DOHH2 (cell line): ENCODE results near the gene CNTD1.

ENCODE experiments used
- H3F3A ChIP-seq: fragments of 200-600 bp; sonication (generic), shearing (Covaris generic); 2 replicates; pipeline ENCODE4 v1.6.0; 2016; ENCODE audit warnings: antibody characterized with exemption, mild to moderate bottlenecking; ENCODE audit not compliant: control insufficient read depth, insufficient read depth
- H3K27ac ChIP-seq: fragments of 200-600 bp; sonication (generic); 2 replicates; pipeline ENCODE4 v1.5.1; 2014; ENCODE audit warnings: low read depth, mild to moderate bottlenecking, low read length, moderate library complexity
- H3K27me3 ChIP-seq: fragments of 200-600 bp; sonication (generic); 2 replicates; pipeline ENCODE4 v1.6.1; 2014; ENCODE audit warnings: mild to moderate bottlenecking, low read length, mixed read lengths; ENCODE audit not compliant: control insufficient read depth
- H3K36me3 ChIP-seq: fragments of 200-600 bp; sonication (generic); 2 replicates; pipeline ENCODE4 v1.6.1; 2014; ENCODE audit warnings: mild to moderate bottlenecking, low read length, moderate library complexity, mixed read lengths; ENCODE audit not compliant: control insufficient read depth
- H3K4me1 ChIP-seq: fragments of 200-600 bp; sonication (generic); 2 replicates; pipeline ENCODE4 v1.6.1; 2014; ENCODE audit warnings: mild to moderate bottlenecking, low read length, mixed read lengths; ENCODE audit not compliant: control insufficient read depth
- H3K4me2 ChIP-seq: fragments of 200-600 bp; sonication (generic); 2 replicates; pipeline ENCODE4 v1.6.0; 2014; ENCODE audit warnings: mild to moderate bottlenecking, low read length, moderate library complexity
- H3K4me3 ChIP-seq: fragments of 200-600 bp; sonication (generic); 2 replicates; pipeline ENCODE4 v1.5.1; 2014; ENCODE audit warnings: mild to moderate bottlenecking, low read length, mixed read lengths
- H3K79me2 ChIP-seq: fragments of 200-600 bp; sonication (generic); 2 replicates; pipeline ENCODE4 v1.6.1; 2014; ENCODE audit warnings: mild to moderate bottlenecking, low read length, mixed read lengths; ENCODE audit not compliant: control insufficient read depth
- H3K9me2 ChIP-seq: fragments of 200-600 bp; sonication (generic); replicated peaks from 2 replicates; pipeline ENCODE4 v1.6.1; 2014; ENCODE audit warnings: mild to moderate bottlenecking, low read length, mixed read lengths; ENCODE audit not compliant: control insufficient read depth
- H3K9me3 ChIP-seq: fragments of 200-600 bp; sonication (generic); 2 replicates; pipeline ENCODE4 v1.6.1; 2014; ENCODE audit warnings: antibody characterized with exemption, low read length, mixed read lengths; ENCODE audit not compliant: control insufficient read depth, insufficient read depth
- H4K20me1 ChIP-seq: fragments of 200-600 bp; sonication (generic); 2 replicates; pipeline ENCODE4 v1.6.0; 2014; ENCODE audit warnings: low read depth, mild to moderate bottlenecking, antibody characterized with exemption, low read length, moderate library complexity; ENCODE audit not compliant: control insufficient read depth, insufficient read depth
- EZH2phosphoT487 ChIP-seq: fragments of 200-600 bp; sonication (generic); IDR thresholded peaks from 2 replicates; pipeline ENCODE4 v1.6.1; 2017; ENCODE audit warnings: borderline replicate concordance, mild to moderate bottlenecking, antibody characterized with exemption, low read length, moderate library complexity, mixed read lengths
- TF ChIP-seq, protein P1 (sequence below): fragments of 200-600 bp; sonication (generic); IDR thresholded peaks from one replicate; pipeline ENCODE4 v1.5.1; 2014; ENCODE audit warnings: antibody characterized with exemption, mild to moderate bottlenecking, low read depth, low read length; ENCODE audit not compliant: poor library complexity, severe bottlenecking

The CNTD1 gene

DNA sequence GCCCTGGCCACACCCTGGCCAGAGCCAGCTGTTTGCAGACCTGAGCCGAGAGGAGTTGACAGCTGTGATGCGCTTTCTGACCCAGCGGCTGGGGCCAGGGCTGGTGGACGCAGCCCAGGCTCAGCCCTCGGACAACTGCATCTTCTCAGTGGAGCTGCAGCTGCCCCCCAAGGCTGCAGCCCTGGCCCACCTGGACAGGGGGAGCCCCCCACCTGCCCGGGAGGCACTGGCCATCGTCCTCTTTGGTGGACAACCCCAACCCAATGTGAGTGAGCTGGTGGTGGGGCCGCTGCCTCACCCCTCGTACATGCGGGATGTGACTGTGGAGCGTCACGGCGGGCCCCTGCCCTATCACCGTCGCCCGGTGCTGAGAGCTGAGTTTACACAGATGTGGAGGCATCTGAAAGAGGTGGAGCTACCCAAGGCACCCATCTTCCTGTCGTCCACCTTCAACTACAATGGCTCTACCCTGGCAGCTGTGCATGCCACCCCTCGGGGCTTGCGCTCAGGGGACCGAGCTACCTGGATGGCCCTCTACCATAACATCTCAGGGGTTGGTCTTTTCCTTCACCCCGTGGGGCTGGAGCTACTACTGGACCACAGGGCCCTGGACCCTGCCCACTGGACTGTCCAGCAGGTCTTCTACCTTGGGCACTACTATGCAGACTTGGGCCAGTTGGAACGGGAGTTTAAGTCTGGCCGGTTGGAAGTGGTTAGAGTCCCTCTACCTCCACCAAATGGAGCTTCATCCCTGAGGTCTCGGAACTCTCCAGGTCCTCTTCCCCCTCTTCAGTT lies 46.3 kb downstream of the CNTD1 start:
- Histone ChIP-seq H3K4me3 (no peak overlapping the region), H3K27me3 (no peaks in the 10 kb centered on the region), H3K9me2 (no peaks in the 10 kb centered on the region), H3K27ac (no peak overlapping the region), H3K9me3 (no peaks in the 10 kb centered on the region), H3F3A (peaks cover 17% of the 10 kb centered on the region), H4K20me1 (peaks cover 4% of the 10 kb centered on the region; the same call in 1 of the 2 replicates), H3K4me1 (no peaks in the 10 kb centered on the region), H3K79me2 (no peaks in the 10 kb centered on the region), H3K36me3 (peaks cover 51% of the 10 kb centered on the region), H3K4me2 (no peak overlapping the region)
- TF ChIP-seq, protein P1, sequence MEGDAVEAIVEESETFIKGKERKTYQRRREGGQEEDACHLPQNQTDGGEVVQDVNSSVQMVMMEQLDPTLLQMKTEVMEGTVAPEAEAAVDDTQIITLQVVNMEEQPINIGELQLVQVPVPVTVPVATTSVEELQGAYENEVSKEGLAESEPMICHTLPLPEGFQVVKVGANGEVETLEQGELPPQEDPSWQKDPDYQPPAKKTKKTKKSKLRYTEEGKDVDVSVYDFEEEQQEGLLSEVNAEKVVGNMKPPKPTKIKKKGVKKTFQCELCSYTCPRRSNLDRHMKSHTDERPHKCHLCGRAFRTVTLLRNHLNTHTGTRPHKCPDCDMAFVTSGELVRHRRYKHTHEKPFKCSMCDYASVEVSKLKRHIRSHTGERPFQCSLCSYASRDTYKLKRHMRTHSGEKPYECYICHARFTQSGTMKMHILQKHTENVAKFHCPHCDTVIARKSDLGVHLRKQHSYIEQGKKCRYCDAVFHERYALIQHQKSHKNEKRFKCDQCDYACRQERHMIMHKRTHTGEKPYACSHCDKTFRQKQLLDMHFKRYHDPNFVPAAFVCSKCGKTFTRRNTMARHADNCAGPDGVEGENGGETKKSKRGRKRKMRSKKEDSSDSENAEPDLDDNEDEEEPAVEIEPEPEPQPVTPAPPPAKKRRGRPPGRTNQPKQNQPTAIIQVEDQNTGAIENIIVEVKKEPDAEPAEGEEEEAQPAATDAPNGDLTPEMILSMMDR = no peak
- TF ChIP-seq EZH2phosphoT487 = no peak

DNA sequence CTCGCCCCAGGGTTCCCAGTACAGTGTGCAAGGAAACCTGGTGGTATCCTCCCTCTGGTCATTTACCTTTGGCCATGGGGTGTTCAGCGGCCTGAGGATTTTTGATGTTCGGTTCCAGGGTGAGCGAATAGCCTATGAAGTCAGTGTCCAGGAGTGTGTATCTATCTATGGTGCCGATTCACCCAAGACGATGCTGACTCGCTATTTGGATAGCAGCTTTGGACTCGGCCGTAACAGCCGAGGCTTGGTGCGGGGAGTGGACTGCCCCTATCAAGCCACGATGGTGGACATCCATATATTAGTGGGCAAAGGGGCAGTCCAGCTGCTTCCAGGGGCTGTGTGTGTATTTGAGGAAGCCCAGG lies 46.9 kb downstream of the CNTD1 start:
- no peak overlapping the region for H3K27ac ChIP-seq
- H3K9me2 ChIP-seq = no peaks in the 10 kb centered on the region
- H3F3A ChIP-seq = peaks cover 19% of the 10 kb centered on the region
- H3K4me2 ChIP-seq = no peak overlapping the region
- no peak overlapping the region for H3K4me3 ChIP-seq
- H3K79me2 ChIP-seq = no peaks in the 10 kb centered on the region
- H3K9me3 ChIP-seq = no peaks in the 10 kb centered on the region
- peaks cover 48% of the 10 kb centered on the region for H3K36me3 ChIP-seq
- TF ChIP-seq EZH2phosphoT487 = no peak
- TF ChIP-seq, protein P1 = no peak
- H4K20me1 ChIP-seq = peaks cover 4% of the 10 kb centered on the region; the same call in 1 of the 2 replicates
- H3K4me1 ChIP-seq = no peaks in the 10 kb centered on the region
- H3K27me3 ChIP-seq = no peaks in the 10 kb centered on the region

DNA sequence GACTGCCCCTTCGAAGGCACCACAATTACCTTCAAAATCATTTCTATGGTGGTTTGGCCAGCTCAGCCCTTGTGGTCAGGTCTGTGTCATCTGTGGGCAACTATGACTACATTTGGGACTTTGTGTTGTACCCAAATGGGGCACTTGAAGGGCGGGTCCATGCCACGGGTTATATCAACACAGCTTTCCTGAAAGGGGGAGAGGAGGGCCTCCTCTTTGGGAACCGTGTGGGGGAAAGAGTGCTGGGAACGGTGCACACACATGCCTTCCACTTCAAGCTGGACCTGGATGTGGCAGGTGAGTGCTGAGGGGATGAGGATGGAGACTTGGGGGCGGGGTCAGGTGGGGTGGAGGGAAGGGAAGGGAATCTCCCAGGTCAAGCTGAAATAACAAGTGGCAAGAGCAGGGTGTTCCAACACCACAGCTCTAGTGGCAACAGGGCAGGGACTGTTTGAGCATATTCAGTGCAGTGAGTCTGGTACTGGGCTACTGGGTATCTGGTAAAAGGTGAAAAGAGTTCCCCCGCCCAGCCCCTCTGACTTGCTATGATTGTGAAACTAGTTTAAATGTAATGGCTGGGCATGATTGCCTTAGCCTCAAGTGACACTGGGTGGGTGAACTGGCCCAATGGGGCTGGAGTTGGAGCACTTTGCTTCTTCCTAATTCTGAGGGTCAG lies 47.4 kb downstream of the CNTD1 start:
- Histone ChIP-seq H3F3A (peaks cover 21% of the 10 kb centered on the region), H3K27ac (no peak overlapping the region), H3K4me2 (no peak overlapping the region)

More for the DNA sequence above, 47.4 kb downstream of the CNTD1 start:
- no peaks in the 10 kb centered on the region for H3K27me3 ChIP-seq
- H3K4me3 ChIP-seq = no peak overlapping the region
- TF ChIP-seq, protein P1 = no peak
- TF ChIP-seq EZH2phosphoT487 = no peak
- peaks cover 4% of the 10 kb centered on the region; the same call in 1 of the 2 replicates for H4K20me1 ChIP-seq
- no peaks in the 10 kb centered on the region for H3K4me1 ChIP-seq
- peaks cover 45% of the 10 kb centered on the region for H3K36me3 ChIP-seq
- no peaks in the 10 kb centered on the region for H3K79me2 ChIP-seq
- H3K9me2 ChIP-seq = no peaks in the 10 kb centered on the region
- H3K9me3 ChIP-seq = no peaks in the 10 kb centered on the region
